ENCODE results near the gene SLC15A5.

Gene SLC15A5

GRCh38 chr12:16183541-16183940 lies 93.9 kb downstream of the SLC15A5 start:
- in situ Hi-C loops (cut with MboI; ENCODE audit: low sequenced_read_pairs): no loop called here

GRCh38 chr12:16175840-16176239 lies 101.6 kb downstream of the SLC15A5 start:
- in situ Hi-C loops (cut with MboI; ENCODE audit: low sequenced_read_pairs): no loop called here

DNA sequence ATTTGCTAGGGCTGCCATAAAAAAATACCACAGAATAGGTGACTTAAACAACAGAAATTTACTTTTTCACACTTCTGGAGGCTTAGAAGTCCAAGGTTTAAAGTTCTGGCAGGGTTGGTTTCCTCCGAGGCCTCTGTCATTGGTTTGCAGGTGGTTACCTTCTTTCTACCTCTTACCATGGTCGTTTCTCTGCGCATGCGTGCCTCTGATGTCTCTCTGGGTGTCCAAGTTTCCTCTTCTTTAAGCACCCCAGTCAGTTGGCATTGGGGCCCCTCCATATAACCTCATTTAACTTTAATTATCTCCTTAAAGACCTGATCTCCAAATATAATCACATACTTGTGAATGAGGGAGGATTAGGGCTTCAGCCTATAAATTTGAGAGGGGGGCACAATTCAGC lies 103.2 kb downstream of the SLC15A5 start:
- in situ Hi-C loops (cut with MboI; ENCODE audit: low sequenced_read_pairs): no loop called here

- in situ Hi-C loops (cut with MboI; ENCODE audit: low sequenced_read_pairs): no loop called here
Observed at GRCh38 chr12:16171348-16171747, 106.1 kb downstream of the SLC15A5 start.

DNA sequence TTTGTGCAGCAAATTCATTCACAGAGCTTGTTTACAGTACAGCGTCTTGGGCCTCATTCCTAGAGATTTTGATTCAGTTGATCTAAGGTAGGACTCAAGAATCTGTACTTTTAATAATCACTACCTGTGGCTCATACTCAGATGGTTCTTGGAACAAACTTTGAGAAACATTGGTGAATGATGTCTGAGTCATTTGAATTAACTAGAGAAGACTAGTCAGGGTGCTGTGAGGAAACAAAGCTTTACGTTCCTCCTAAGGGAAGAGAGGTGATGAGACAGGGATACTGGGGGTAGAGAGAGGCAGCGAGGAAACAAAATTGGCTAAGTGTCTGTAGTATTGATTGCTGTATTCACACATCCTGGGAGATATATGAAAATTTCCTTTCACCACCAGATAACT lies 109.4 kb downstream of the SLC15A5 start:
- in situ Hi-C loops (cut with MboI; ENCODE audit: low sequenced_read_pairs): no loop called here

DNA sequence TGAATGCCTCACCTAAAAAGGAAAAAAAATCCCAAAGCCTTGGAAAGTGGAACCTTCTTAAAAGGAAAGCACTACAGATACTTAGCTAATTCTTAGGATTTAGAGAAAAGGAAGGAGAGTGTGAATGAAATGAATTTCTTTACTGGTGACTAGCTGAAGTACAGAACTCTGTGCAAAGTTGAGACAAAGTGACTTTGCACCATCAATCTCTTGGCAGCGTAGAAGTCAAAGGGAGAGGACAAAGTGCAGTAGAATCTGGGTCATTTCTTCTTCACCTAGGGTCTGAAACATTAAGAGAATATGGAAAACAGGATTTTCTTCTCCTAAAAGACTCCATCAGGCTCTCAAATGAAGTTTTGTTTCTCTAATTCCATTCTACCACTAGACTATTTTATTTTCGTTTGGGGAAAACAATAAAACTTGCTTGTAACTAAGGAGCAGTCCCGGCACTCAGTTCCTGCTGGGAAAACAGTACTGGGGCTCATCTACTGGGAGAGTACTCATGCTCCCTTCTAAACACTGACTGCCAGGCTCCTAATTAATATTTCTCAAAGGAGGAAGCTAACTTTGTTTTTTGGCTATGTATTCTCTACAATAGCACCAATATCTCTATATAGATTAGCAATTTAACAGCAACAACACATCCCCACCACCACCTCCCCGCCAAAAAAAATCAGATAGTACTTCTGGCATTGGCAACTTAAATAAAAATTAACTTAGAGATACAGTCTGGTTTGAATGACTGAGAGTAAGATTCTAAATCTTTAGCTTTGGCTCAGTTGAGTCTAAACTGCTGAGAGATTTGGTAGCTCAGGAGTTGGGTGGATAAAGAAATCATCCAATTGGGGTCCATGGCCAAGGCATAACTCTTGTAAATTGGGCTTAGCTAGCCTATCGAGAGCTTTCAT lies 110.7 kb downstream of the SLC15A5 start:
- in situ Hi-C loops (cut with MboI; ENCODE audit: low sequenced_read_pairs): no loop called here

- in situ Hi-C loops (cut with MboI; ENCODE audit: low sequenced_read_pairs): no loop called here
Observed at GRCh38 chr12:16165506-16165905, 112.0 kb downstream of the SLC15A5 start.

GRCh38 chr12:16163901-16164300 lies 113.6 kb downstream of the SLC15A5 start:
- in situ Hi-C loops (cut with MboI; ENCODE audit: low sequenced_read_pairs): no loop called here

- in situ Hi-C loops (cut with MboI; ENCODE audit: low sequenced_read_pairs): no loop called here
Observed at GRCh38 chr12:16163146-16163545, 114.3 kb downstream of the SLC15A5 start.

DNA sequence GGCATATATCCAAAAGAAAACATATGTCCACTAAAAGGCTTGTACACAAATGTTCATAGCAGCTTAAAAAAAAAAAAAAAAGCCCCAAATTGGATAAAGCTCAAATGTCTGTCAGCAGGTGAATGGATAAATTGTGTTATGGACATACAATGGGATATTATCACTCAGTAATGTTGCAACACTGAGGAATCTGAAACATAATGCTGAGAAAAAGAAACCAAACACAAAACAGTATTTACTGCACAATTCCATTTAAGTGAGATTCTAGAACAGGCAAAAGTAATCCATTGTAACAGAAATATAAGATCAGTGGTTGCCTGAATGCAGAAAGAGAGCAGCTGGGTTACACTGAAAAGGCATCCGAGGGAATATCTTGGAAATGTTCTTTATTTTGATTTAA lies 117.9 kb downstream of the SLC15A5 start:
- in situ Hi-C loops (cut with MboI; ENCODE audit: low sequenced_read_pairs): no loop called here

GRCh38 chr12:16158050-16158449 lies 119.4 kb downstream of the SLC15A5 start:
- in situ Hi-C loops (cut with MboI; ENCODE audit: low sequenced_read_pairs): no loop called here

GRCh38 chr12:16155938-16156337 lies 121.5 kb downstream of the SLC15A5 start:
- in situ Hi-C loops (cut with MboI; ENCODE audit: low sequenced_read_pairs): no loop called here

- in situ Hi-C loops (cut with MboI; ENCODE audit: low sequenced_read_pairs): no loop called here
Observed at GRCh38 chr12:16154990-16155389, 122.5 kb downstream of the SLC15A5 start.

GRCh38 chr12:16152885-16153673 lies 124.4 kb downstream of the SLC15A5 start:
- in situ Hi-C loops (cut with MboI; ENCODE audit: low sequenced_read_pairs): no loop called here

DNA sequence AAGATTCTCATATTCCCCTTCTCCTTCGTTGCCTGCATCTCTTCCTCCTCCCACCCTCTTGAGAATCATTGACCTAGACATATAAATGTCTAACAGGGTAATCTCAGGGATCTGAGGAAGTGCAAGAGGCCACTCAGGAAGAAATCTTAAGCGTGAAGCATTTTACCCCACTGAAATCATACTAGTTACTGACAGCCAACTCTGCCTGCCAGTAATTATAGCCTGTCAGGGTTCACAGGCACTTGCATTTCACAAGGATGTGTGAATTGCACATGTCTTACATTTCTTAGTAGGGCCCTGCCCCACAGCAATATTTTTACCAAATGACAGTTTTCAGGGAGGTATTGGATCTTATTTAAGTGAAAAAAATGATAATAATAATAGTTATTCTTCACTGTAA lies 127.2 kb downstream of the SLC15A5 start:
- in situ Hi-C loops (cut with MboI; ENCODE audit: low sequenced_read_pairs): no loop called here

DNA sequence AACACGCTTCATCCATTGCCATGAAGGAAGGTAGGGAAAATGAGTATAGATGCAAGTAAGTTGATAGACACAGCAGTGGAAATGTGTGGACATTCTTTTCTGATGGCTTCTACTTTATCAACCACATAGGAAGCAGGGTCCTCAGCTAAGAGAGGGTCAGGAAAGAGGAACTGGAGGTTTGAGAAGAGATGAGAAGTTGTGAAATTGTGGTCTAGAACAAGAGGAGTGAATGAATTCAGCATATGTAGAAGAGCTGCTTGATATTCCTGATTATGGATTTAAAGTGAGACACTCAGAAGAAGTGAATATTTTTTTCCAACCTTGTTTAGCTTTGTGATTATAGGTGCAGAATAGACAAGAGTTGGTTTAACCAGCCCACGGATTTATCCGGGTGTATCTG lies 128.5 kb downstream of the SLC15A5 start:
- in situ Hi-C loops (cut with MboI; ENCODE audit: low sequenced_read_pairs): no loop called here

Data from HL-60/S4 (cell line).